SK-N-SH treated with all-trans-retinoic acid at 6 μM for 48 hours (cell line): ENCODE measurements around the gene CRY1.

Experiments
- ATAC-seq: fragments of 200-7000 bp; cut with Tn5 transposase; 3 replicates; pipeline ENCODE4 v1.9.1; 2020; ENCODE audit warnings: mild to moderate bottlenecking, moderate library complexity
- ARNTL ChIP-seq: fragments of 450-650 bp; formaldehyde crosslinking; IDR thresholded peaks from 2 replicates; pipeline ENCODE4 v1.5.0; 2020; ENCODE audit warnings: low read depth, mild to moderate bottlenecking, moderate library complexity, borderline replicate concordance
- CREB5 ChIP-seq: fragments of 250-450 bp; sonication (Bioruptor Pico); IDR thresholded peaks from 2 replicates; pipeline ENCODE4 v1.5.1; 2020; ENCODE audit warnings: low read depth, mild to moderate bottlenecking, moderate library complexity
- CSDC2 ChIP-seq: fragments of 250-450 bp; sonication (Bioruptor Pico); IDR thresholded peaks from 2 replicates; pipeline ENCODE4 v1.5.0; 2020; ENCODE audit warnings: mild to moderate bottlenecking, moderate library complexity
- ESRRG ChIP-seq: fragments of 250-450 bp; sonication (Bioruptor Pico); IDR thresholded peaks from 2 replicates; pipeline ENCODE4 v1.6.1; 2021; ENCODE audit warnings: mild to moderate bottlenecking
- GLIS3 ChIP-seq: fragments of 250-450 bp; sonication (Bioruptor Pico); IDR thresholded peaks from 2 replicates; pipeline ENCODE4 v1.5.0; 2020; ENCODE audit warnings: mild to moderate bottlenecking, moderate library complexity
- ISL1 ChIP-seq: fragments of 250-450 bp; sonication (Bioruptor Pico); IDR thresholded peaks from 2 replicates; pipeline ENCODE4 v2.1.2; 2022; ENCODE audit warnings: mild to moderate bottlenecking, moderate library complexity
- OSR1 ChIP-seq: fragments of 250-450 bp; sonication (Bioruptor Pico); IDR thresholded peaks from 2 replicates; pipeline ENCODE4 v1.8.0; 2022; ENCODE audit warnings: moderate library complexity, mild to moderate bottlenecking, inconsistent platforms
- PATZ1 ChIP-seq: fragments of 250-450 bp; sonication (Bioruptor Pico); IDR thresholded peaks from 2 replicates; pipeline ENCODE4 v1.8.0; 2020; ENCODE audit warnings: mild to moderate bottlenecking, moderate library complexity, borderline replicate concordance
- PPARA ChIP-seq: fragments of 250-450 bp; sonication (Bioruptor Pico); IDR thresholded peaks from 2 replicates; pipeline ENCODE4 v1.5.0; 2020; ENCODE audit warnings: mild to moderate bottlenecking, borderline replicate concordance
- RARB ChIP-seq: fragments of 250-450 bp; sonication (Bioruptor Pico); IDR thresholded peaks from 2 replicates; pipeline ENCODE4 v1.8.0; 2021; ENCODE audit warnings: mild to moderate bottlenecking, moderate library complexity
- SNAI2 ChIP-seq: fragments of 250-450 bp; sonication (Bioruptor Pico); IDR thresholded peaks from 2 replicates; pipeline ENCODE4 v1.5.0; 2020; ENCODE audit warnings: mild to moderate bottlenecking, moderate library complexity
- TCF4 ChIP-seq: fragments of 250-450 bp; sonication (Bioruptor Pico); IDR thresholded peaks from 2 replicates; pipeline ENCODE4 v1.8.0; 2021; ENCODE audit warnings: mild to moderate bottlenecking, moderate library complexity, borderline replicate concordance
- TOX ChIP-seq: fragments of 250-450 bp; sonication (Bioruptor Pico); IDR thresholded peaks from 2 replicates; pipeline ENCODE4 v1.8.0; 2021; ENCODE audit warnings: mild to moderate bottlenecking, moderate library complexity, borderline replicate concordance
- TSHZ2 ChIP-seq: fragments of 250-450 bp; sonication (Bioruptor Pico); IDR thresholded peaks from 2 replicates; pipeline ENCODE4 v1.5.0; 2020; ENCODE audit warnings: mild to moderate bottlenecking, moderate library complexity
- ZC3H10 ChIP-seq: fragments of 250-450 bp; sonication (Bioruptor Pico); IDR thresholded peaks from 2 replicates; pipeline ENCODE4 v1.5.1; 2021; ENCODE audit warnings: mild to moderate bottlenecking, moderate library complexity
- ZFP3 ChIP-seq: fragments of 250-450 bp; sonication (Bioruptor Pico); IDR thresholded peaks from 2 replicates; pipeline ENCODE4 v1.5.0; 2020; ENCODE audit warnings: mild to moderate bottlenecking, moderate library complexity
- ZFP30 ChIP-seq: fragments of 450-650 bp; formaldehyde crosslinking; IDR thresholded peaks from 2 replicates; pipeline ENCODE4 v1.5.0; 2022; ENCODE audit warnings: mild to moderate bottlenecking, moderate library complexity
- ZNF565 ChIP-seq: fragments of 450-650 bp; formaldehyde crosslinking; conservative IDR thresholded peaks from 2 replicates; pipeline ENCODE4 v1.5.0; 2020; ENCODE audit warnings: low read depth, mild to moderate bottlenecking, moderate library complexity
- ZNF70 ChIP-seq: fragments of 450-650 bp; formaldehyde crosslinking; IDR thresholded peaks from 2 replicates; pipeline ENCODE4 v1.5.0; 2020; ENCODE audit warnings: mild to moderate bottlenecking, moderate library complexity
- TF ChIP-seq, protein P1 (sequence below): fragments of 250-450 bp; sonication (Bioruptor Pico); IDR thresholded peaks from 2 replicates; pipeline ENCODE4 v1.8.0; 2021; ENCODE audit warnings: low read depth, mild to moderate bottlenecking, moderate library complexity, borderline replicate concordance
- TF ChIP-seq, protein P2 (sequence below): fragments of 250-450 bp; sonication (Bioruptor Pico); IDR thresholded peaks from 2 replicates; pipeline ENCODE4 v1.5.1; 2021; ENCODE audit warnings: mild to moderate bottlenecking, moderate library complexity

The CRY1 gene

GRCh38 chr12:106950591-106950990, 142.8 kb downstream of the CRY1 start:
- no peak for ATAC-seq
- TF ChIP-seq TOX (no peak), ZNF70 (CRISPR knock-in tag) (no peak), CSDC2 (CRISPR knock-in tag) (no peak), PATZ1 (CRISPR knock-in tag) (no peak), RARB (no peak), ZFP3 (CRISPR knock-in tag) (no peak), ESRRG (CRISPR knock-in tag) (no peak), CREB5 (CRISPR knock-in tag) (no peak), ZNF565 (no peak), SNAI2 (CRISPR knock-in tag) (no peak), PPARA (no peak), GLIS3 (no peak), ZC3H10 (no peak), ARNTL (CRISPR knock-in tag) (no peak), TCF4 (CRISPR knock-in tag) (no peak)
- TF ChIP-seq, protein P1, sequence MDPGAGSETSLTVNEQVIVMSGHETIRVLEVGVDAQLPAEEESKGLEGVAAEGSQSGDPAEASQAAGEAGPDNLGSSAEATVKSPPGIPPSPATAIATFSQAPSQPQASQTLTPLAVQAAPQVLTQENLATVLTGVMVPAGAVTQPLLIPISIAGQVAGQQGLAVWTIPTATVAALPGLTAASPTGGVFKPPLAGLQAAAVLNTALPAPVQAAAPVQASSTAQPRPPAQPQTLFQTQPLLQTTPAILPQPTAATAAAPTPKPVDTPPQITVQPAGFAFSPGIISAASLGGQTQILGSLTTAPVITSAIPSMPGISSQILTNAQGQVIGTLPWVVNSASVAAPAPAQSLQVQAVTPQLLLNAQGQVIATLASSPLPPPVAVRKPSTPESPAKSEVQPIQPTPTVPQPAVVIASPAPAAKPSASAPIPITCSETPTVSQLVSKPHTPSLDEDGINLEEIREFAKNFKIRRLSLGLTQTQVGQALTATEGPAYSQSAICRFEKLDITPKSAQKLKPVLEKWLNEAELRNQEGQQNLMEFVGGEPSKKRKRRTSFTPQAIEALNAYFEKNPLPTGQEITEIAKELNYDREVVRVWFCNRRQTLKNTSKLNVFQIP (CRISPR knock-in tag), result no peak
- TF ChIP-seq, protein P2, sequence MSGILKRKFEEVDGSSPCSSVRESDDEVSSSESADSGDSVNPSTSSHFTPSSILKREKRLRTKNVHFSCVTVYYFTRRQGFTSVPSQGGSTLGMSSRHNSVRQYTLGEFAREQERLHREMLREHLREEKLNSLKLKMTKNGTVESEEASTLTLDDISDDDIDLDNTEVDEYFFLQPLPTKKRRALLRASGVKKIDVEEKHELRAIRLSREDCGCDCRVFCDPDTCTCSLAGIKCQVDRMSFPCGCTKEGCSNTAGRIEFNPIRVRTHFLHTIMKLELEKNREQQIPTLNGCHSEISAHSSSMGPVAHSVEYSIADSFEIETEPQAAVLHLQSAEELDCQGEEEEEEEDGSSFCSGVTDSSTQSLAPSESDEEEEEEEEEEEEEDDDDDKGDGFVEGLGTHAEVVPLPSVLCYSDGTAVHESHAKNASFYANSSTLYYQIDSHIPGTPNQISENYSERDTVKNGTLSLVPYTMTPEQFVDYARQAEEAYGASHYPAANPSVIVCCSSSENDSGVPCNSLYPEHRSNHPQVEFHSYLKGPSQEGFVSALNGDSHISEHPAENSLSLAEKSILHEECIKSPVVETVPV, result no peak

GRCh38 chr12:106947461-106947860, 145.9 kb downstream of the CRY1 start:
- ATAC-seq, result no peak
- TF ChIP-seq CSDC2 (CRISPR knock-in tag) (no peak), SNAI2 (CRISPR knock-in tag) (no peak), ZFP30 (no peak), ARNTL (CRISPR knock-in tag) (no peak), TSHZ2 (CRISPR knock-in tag) (no peak), CREB5 (CRISPR knock-in tag) (no peak), TOX (no peak), RARB (no peak), ESRRG (CRISPR knock-in tag) (no peak), ISL1 (CRISPR knock-in tag) (no peak), OSR1 (CRISPR knock-in tag) (no peak), ZNF565 (no peak), TCF4 (CRISPR knock-in tag) (no peak), PATZ1 (CRISPR knock-in tag) (no peak)
- TF ChIP-seq, protein P2, result no peak
